OCI-LY1 (cell line): Measurements from ENCODE around the gene PIGU.

Experiments
- H2AFZ ChIP-seq: fragments of 200-600 bp; sonication (generic), shearing (Covaris generic); 2 replicates; pipeline ENCODE4 v1.6.0; 2014; ENCODE audit warnings: antibody characterized with exemption, mild to moderate bottlenecking, low read length
- H3F3A ChIP-seq: fragments of 200-600 bp; sonication (generic), shearing (Covaris generic); 2 replicates; pipeline ENCODE4 v1.6.0; 2014; ENCODE audit warnings: mild to moderate bottlenecking, antibody characterized with exemption, low read length, moderate library complexity; ENCODE audit not compliant: insufficient read depth
- H3K27ac ChIP-seq: fragments of 200-600 bp; sonication (generic); 2 replicates; pipeline ENCODE4 v1.5.1; 2014; ENCODE audit warnings: low read length, mixed run types, mild to moderate bottlenecking, low read depth; ENCODE audit not compliant: poor library complexity, severe bottlenecking
- H3K27me3 ChIP-seq: fragments of 200-600 bp; sonication (generic); 2 replicates; pipeline ENCODE4 v1.6.0; 2014; ENCODE audit warnings: antibody characterized with exemption, mild to moderate bottlenecking, low read length, moderate library complexity; ENCODE audit not compliant: insufficient read depth
- H3K36me3 ChIP-seq: fragments of 200-600 bp; sonication (generic); 2 replicates; pipeline ENCODE4 v1.6.1; 2014; ENCODE audit warnings: mild to moderate bottlenecking, antibody characterized with exemption, low read length, moderate library complexity, mixed read lengths; ENCODE audit not compliant: insufficient read depth
- H3K4me1 ChIP-seq: fragments of 200-600 bp; sonication (generic); 2 replicates; pipeline ENCODE4 v1.5.1; 2014; ENCODE audit warnings: mild to moderate bottlenecking, low read length, moderate library complexity; ENCODE audit not compliant: insufficient read depth, severe bottlenecking
- H3K4me2 ChIP-seq: fragments of 200-600 bp; sonication (generic), shearing (Covaris generic); 2 replicates; pipeline ENCODE4 v1.6.1; 2014; ENCODE audit warnings: low read length
- H3K4me3 ChIP-seq: fragments of 200-600 bp; sonication (generic); 2 replicates; pipeline ENCODE4 v1.5.1; 2014; ENCODE audit warnings: low read length, low read depth, mild to moderate bottlenecking, mixed read lengths; ENCODE audit not compliant: poor library complexity, severe bottlenecking
- H3K79me2 ChIP-seq: fragments of 200-600 bp; shearing (Covaris generic); 2 replicates; pipeline ENCODE4 v1.6.1; 2016; ENCODE audit warnings: mixed run types, low read length, mixed read lengths; ENCODE audit not compliant: insufficient read depth
- H3K9ac ChIP-seq: fragments of 200-600 bp; sonication (generic), shearing (Covaris generic); 2 replicates; pipeline ENCODE4 v1.6.1; 2014; ENCODE audit warnings: mild to moderate bottlenecking, low read length, mixed read lengths
- H3K9me2 ChIP-seq: fragments of 200-600 bp; sonication (generic), shearing (Covaris generic); 2 replicates; pipeline ENCODE4 v1.6.1; 2014; ENCODE audit warnings: low read depth, mild to moderate bottlenecking, low read length, mixed read lengths
- H3K9me3 ChIP-seq: fragments of 200-600 bp; shearing (Covaris generic); 2 replicates; pipeline ENCODE4 v1.6.1; 2014; ENCODE audit warnings: low read length, mixed read lengths
- H4K20me1 ChIP-seq: fragments of 200-600 bp; sonication (generic), shearing (Covaris generic); 2 replicates; pipeline ENCODE4 v1.6.0; 2016; ENCODE audit warnings: mild to moderate bottlenecking, low read length; ENCODE audit not compliant: insufficient read depth
- EZH2 ChIP-seq: fragments of 200-600 bp; sonication (generic), shearing (Covaris generic); IDR thresholded peaks from 2 replicates; pipeline ENCODE4 v1.8.0; 2017; ENCODE audit warnings: borderline replicate concordance, mixed run types, mild to moderate bottlenecking, antibody characterized with exemption, low read length, moderate library complexity, mixed read lengths
- TF ChIP-seq, protein P1 (sequence below): fragments of 200-600 bp; sonication (generic), shearing (Covaris generic); IDR thresholded peaks from 2 replicates; pipeline ENCODE4 v1.5.1; 2017; ENCODE audit warnings: mild to moderate bottlenecking, antibody characterized with exemption, low read length, moderate library complexity, mixed read lengths

Gene PIGU

GRCh38 chr20:34574426-34574825 is 102.5 kb downstream of the PIGU start:
- no peak overlapping the region for H3K4me3 ChIP-seq
- no peak overlapping the region for H3K27ac ChIP-seq
- H3K79me2 ChIP-seq, result no peaks in the 10 kb centered on the region
- no peak overlapping the region for H3K4me2 ChIP-seq
- H3K9ac ChIP-seq, result no peak overlapping the region
- H3K36me3 ChIP-seq, result no peaks in the 10 kb centered on the region
- H4K20me1 ChIP-seq, result no peaks in the 10 kb centered on the region
- peaks cover 7% of the 10 kb centered on the region for H3K4me1 ChIP-seq
- no peaks in the 10 kb centered on the region for H3K27me3 ChIP-seq
- no peaks in the 10 kb centered on the region for H3K9me3 ChIP-seq
- no peaks in the 10 kb centered on the region for H3F3A ChIP-seq
- TF ChIP-seq EZH2, result no peak
- TF ChIP-seq, protein P1, sequence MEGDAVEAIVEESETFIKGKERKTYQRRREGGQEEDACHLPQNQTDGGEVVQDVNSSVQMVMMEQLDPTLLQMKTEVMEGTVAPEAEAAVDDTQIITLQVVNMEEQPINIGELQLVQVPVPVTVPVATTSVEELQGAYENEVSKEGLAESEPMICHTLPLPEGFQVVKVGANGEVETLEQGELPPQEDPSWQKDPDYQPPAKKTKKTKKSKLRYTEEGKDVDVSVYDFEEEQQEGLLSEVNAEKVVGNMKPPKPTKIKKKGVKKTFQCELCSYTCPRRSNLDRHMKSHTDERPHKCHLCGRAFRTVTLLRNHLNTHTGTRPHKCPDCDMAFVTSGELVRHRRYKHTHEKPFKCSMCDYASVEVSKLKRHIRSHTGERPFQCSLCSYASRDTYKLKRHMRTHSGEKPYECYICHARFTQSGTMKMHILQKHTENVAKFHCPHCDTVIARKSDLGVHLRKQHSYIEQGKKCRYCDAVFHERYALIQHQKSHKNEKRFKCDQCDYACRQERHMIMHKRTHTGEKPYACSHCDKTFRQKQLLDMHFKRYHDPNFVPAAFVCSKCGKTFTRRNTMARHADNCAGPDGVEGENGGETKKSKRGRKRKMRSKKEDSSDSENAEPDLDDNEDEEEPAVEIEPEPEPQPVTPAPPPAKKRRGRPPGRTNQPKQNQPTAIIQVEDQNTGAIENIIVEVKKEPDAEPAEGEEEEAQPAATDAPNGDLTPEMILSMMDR, result no peak
- H3K9me2 ChIP-seq, result no peaks in the 10 kb centered on the region
- no peak overlapping the region for H2AFZ ChIP-seq

- no peaks in the 10 kb centered on the region for H3K9me2 ChIP-seq
- H3K4me3 ChIP-seq, result no peak overlapping the region
- no peak overlapping the region for H2AFZ ChIP-seq
- no peak overlapping the region for H3K27ac ChIP-seq
- H3K27me3 ChIP-seq, result no peaks in the 10 kb centered on the region
- H3F3A ChIP-seq, result no peaks in the 10 kb centered on the region
- no peaks in the 10 kb centered on the region for H3K9me3 ChIP-seq
- no peaks in the 10 kb centered on the region for H4K20me1 ChIP-seq
- no peaks in the 10 kb centered on the region for H3K79me2 ChIP-seq
- no peak for TF ChIP-seq EZH2
- TF ChIP-seq, protein P1, result no peak
- H3K9ac ChIP-seq, result no peak overlapping the region
- no peaks in the 10 kb centered on the region for H3K36me3 ChIP-seq
- peaks cover 7% of the 10 kb centered on the region for H3K4me1 ChIP-seq
- H3K4me2 ChIP-seq, result no peak overlapping the region
These were observed 103.2 kb downstream of the PIGU start for GRCh38 chr20:34573541-34574300.

- H3K9me3 ChIP-seq, result no peaks in the 10 kb centered on the region
- no peak overlapping the region for H3K4me2 ChIP-seq
- H3K36me3 ChIP-seq, result no peaks in the 10 kb centered on the region
- no peaks in the 10 kb centered on the region for H3K9me2 ChIP-seq
- H2AFZ ChIP-seq, result no peak overlapping the region
- no peaks in the 10 kb centered on the region for H4K20me1 ChIP-seq
- no peaks in the 10 kb centered on the region for H3K27me3 ChIP-seq
- no peak overlapping the region for H3K9ac ChIP-seq
- H3K4me1 ChIP-seq, result peaks cover 7% of the 10 kb centered on the region
- H3K79me2 ChIP-seq, result no peaks in the 10 kb centered on the region
- H3K4me3 ChIP-seq, result no peak overlapping the region
- no peaks in the 10 kb centered on the region for H3F3A ChIP-seq
- TF ChIP-seq EZH2, result no peak
- TF ChIP-seq, protein P1, result no peak
- H3K27ac ChIP-seq, result no peak overlapping the region
These were observed 105.1 kb downstream of the PIGU start for GRCh38 chr20:34571753-34572152.
